Suppressor macrophage treated with lipopolysaccharide for 4 hours (primary cell): ENCODE measurements around the gene OR2AT4.
"Not testable (repeated sequence)": the region's sequence is repeated elsewhere in the genome, so short reads cannot be mapped to it uniquely, and the experiment has no call there.

Experiments
- DNase-seq: peaks from one replicate; pipeline ENCODE4 v3.0.0-alpha.2; 2020

OR2AT4 gene

DNA sequence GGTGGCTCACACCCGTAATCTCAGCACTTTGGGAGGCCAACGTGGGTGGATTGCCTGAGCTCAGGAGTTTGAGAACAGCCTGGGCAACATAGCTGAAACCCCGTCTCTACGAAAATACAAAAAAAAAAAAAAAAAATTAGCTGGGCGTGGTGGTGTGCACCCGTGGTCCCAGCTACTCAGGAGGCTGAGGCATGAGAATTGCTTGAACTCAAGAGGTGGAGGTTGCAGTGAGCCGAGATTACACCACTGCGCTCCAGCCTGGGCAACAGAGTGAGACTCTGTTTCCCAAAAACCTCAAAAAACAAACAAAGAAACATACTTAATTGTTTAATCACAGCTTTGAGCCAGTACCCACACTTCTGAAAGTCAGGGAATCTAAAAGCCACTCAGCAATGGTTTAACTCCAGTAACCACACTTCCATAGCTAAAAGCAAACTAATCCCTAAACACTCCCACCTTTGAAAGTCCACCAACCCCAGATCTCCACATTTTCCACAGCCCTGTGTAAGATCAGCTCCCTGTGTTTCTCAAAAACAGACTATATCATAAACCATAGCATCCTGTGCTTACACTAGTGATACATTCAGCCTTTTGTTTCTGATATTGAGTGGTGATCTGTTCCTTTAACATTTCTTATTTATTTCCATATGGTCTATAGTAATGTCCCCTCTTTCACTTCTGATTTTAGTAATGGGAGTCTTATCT, 4.9 kb upstream of the OR2AT4 start:
- no peak for DNase-seq

DNA sequence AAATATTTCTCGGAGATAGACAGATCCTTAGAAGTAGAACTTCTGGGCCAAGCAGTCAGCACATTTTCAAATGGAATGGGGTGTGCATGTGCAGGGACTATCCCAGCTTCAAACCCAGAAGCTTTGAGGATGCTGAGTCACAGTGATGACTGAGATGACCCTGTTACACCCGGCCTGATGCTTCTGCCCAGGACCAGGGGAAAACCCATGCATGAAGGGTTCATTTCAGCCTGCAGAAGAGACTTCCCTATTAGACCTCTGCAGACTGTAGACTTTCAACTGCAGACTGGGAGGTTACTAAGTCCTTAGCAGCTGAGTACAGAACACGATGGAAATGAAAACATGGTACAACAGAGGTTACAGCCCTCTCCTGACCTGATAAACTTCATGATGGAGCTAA, 3.6 kb upstream of the OR2AT4 start:
- DNase-seq = peak; percentile 95

DNA sequence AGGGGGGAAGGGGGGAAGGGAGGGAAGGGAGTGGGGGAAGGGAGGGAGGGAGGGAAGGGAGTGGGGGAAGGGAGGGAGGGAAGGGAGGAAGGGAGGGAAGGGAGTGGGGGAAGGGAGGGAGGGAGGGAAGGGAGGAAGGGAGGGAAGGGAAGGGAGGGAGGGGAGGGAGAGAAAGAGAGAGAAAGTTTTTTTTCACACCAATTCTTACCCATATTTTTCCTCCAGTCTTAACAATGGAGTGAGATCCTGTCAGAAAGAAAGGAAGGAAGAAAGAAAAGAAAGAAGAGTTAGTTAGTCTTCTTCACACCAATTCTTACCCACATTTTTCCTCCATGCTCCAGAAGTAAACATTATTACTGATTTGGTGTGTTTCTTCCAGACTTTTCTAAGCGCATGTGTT, 3.0 kb upstream of the OR2AT4 start:
- no peak for DNase-seq

DNA sequence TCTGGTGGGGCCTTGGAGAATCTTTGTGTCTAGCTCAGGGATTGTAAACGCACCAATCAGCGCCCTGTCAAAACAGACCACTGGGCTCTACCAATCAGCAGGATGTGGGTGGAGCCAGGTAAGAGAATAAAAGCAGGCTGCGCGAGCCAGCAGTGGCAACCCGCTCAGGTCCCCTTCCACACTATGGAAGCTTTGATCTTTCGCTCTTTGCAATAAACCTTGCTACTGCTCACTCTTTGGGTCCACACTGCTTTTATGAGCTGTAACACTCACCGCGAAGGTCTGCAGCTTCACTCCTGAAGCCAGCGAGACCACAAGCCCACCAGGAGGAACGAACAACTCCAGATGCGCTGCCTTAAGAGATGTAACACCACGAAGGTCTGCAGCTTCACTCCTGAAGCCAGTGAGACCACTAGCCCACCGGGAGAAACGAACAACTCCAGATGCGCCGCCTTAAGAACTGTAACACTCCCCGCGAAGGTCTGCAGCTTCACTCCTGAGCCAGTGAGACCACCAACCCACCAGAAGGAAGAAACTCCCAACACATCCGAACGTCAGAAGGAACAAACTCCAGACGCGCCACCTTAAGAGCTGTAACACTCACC, 2.3 kb upstream of the OR2AT4 start:
- DNase-seq = not testable (repeated sequence)

DNA sequence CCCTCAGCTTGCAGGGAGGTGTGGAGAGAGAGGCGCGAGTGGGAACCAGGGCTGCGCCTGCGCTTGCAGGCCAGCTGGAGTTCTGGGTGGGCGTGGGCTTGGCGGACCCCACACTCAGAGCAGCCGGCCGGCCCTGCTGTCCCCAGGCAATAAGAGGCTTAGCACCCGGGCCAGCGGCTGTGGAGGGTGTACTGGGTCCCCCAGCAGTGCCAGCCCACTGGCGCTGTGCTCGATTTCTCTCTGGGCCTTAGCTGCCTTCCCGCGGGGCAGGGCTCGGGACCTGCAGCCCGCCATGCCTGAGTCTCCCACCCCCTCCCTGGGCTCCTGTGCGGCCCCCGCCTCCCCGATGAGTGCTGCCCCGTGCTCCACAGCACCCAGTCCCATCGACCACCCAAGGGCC, 1.5 kb upstream of the OR2AT4 start:
- not testable (repeated sequence) for DNase-seq

DNA sequence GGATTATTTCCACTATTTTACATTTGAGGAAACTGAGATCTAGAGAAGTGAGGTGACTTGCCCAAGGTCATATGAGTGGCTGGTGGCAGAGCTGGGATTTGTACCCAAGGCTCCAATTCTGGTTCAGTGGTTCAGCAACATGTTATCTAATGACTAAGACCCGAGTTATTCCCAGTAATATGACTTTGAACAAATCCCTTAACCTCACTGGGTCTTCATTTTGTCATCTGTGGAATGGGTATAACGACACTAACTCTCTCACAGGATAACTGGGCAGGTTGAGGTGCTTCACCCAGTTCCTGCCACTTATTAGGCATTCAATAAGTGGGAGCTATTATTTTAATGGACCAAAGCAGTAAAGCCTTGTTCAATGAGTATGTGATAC, 489 bp upstream of the OR2AT4 start:
- DNase-seq = no peak

DNA sequence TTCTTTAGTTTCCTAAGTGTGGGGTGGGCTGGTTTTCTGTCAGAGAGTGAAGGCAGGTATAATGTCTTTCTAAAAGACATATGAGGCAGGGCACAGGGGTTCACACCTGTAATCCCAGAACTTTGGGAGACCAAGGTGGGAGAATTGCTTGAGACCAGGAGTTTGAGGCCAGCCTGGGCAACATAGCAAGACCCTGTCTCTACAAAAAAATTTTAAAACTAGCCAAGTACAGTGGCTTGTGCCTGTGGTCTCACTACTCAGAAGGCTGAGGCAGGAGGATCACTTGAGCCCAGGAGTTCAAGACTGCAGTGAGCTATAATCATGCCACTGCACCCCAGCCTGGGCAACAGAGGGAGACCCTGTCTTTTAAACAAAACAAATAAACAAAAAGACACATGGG, 2.3 kb downstream of the OR2AT4 start:
- DNase-seq = not testable (repeated sequence)

DNA sequence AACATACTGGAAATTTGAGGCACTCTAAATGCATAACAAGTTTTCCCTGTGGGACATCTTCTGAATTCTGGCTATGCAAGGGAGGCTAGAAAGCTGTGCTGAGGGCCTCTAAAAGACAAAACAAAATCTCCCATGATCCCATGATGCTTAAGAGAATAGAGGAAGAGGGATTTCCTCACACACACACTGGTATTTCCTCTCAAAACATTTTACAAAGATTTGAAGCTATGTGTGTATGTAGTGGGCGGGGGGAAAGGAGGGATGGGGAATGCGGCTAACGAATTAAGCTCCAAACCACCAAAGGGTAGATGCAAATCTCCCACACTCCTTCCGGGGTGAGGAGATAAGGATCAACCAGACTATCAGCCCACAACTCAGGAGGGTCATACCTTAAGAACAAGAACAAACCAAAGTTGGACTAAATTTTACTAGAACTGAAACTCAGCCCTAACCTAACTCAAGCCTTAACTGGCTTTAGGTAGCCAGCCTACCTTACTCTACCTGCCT, 6.0 kb downstream of the OR2AT4 start:
- no peak for DNase-seq

DNA sequence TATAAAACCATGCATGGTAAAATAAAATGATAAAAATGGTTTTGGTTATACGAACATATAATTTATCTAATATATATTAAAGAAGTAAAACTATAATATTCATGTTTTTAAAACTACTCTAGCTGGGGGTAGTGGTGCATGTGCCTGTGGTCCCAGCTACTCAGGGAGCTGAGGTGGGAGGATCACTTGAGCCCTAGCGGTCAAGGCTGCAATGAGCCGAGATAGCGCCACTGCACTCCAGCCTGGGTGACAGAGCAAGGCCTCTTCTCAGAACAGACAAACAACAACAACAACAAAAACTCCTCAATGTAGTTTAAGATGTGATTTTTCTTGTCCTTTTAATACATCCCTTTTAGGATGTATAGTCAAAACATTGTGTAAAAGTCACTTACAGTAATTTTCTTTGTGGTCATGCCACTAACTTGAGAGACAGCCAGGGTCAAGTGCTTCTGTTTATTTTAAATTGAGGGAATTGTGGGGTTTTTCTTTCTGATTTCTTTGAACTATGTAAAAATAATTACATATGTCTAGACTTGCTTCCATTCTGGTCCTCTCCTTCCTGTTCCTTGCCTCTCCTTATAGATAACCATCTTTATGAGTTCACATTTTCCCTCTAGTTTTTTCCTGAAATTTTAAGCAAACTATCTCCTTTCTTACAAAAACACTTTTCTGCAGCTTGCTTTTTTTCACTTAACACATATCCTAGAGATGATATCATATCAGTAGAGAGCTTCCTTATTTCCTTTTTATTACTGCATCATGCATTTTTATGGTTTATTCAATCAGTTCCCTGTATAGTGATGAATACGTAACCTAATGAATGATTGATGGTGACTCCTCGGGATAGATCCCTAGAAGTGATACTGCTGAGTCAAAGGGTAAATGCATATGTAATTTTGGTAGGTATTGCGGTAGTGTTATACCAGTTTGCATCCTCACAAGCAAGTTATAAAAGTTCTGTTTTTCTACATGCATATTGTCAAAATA, 9.1 kb downstream of the OR2AT4 start:
- DNase-seq = no peak

DNA sequence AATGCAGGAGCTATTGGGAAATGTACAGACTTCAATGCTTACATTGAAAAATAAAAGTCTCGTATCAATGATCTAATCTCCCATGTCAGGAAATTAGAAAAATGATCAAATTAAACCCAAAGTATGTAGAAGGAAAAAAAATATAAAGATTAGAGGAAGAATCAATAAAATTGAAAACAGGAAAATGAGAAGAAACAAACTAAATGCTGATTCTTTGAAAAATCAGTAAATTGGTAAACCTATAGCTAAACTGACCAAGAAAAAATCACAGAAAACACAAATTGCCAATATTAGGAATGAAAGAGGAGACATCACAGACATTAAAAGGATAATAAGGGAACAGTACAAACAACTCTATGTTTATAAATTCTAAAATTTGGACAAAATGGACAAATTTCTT, 11.8 kb downstream of the OR2AT4 start:
- DNase-seq = no peak

DNA sequence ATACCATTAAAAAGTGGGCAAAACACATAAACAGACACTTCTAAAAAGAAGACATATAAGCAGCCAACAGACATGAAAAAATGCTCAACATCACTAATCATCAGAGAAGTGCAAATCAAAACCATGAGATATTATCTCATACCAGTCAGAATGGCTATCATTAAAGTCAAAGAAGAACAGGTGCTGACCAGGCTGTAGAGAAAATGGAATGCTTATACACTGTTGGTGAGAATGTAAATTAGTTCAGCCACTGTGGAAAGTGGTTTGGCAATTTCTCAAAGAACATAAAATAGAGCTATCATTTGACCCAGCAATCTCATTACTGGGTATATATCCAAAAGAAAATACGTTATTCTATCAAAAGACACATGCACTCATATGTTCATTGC, 13.5 kb downstream of the OR2AT4 start:
- no peak for DNase-seq

DNA sequence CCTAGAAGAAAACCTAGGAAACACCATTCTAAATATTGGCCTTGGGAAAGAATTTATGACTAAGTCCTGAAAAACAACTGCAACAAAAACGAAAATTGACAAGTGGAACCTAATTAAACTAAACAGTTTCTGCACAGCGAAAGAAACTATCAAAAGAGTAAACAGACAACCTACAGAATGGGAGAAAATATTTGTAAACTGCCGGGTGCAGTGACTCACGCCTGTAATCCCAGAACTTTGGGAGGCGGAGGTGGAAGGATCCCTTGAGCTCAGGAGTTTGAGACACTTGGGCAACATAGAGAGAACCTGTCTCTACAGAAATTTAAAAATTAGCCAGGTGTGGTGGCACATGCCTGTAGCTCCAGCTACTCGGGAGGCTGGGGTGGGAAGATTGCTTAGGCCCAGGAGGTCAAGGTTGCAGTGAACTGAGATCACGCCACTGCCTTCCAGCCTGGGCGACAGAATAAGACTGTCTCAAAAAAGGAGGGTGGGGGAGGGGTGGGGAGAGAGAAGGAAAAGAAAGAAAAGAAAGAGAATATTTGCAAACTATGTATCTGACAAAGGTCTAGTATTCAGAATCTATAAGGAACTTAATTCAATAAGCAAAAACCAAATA, 14.0 kb downstream of the OR2AT4 start:
- DNase-seq = no peak

DNA sequence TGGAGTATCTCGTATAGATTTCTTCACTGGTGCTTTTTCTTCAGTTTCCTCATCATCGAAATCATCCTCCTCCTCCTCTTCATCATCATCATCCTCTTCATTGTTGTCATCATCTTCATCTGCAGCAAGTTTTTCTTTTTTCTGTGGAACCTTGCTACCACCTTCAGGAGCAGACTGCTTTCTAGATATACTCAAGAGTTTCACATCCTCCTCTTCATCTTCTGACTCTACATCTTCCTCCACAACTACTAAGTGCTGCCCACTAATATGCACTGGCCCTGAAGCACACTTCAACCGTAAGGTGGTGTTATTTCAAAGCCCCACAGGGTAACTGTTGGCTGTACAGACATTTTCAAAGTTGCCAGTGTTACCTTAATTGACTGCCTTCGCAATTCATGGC, 17.1 kb downstream of the OR2AT4 start:
- DNase-seq = no peak

DNA sequence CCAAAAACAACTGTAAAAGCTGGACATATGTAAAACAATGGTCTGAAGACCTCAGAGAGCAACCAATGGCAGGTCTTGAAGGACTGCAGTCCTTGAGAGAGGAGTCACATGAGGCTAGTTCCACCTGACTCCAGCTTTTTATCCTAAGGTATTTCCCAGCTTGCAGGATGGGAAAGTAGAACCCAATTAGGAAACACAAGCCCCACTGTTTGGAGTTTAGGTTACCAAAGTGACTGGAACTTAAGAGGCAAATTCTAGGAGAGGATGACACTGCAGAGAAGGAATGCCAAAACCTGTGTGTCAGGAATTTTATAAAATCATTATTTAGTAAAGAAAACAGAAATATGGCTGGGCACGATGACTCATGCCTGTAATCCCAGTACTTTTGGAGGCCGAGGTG, 18.4 kb downstream of the OR2AT4 start:
- DNase-seq = no peak

DNA sequence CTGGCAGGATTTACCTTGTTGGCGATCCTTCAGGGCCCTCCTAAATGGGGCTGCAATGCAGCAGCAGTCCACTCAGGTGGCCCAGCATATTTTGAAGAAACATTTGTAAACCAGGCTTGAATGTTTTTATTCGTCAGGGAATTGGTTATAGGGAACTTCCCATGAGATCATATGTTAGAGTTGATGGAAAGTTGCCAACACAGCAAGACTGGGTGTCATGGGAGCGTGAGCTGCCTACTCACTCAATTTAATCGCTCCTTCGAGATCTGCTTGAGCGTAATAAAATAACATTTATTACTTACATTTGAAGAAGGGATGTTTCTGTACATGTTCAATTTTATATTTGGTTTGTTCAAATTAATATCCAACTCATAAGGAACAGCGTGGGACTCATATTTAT, 19.4 kb downstream of the OR2AT4 start:
- peak; percentile 81 for DNase-seq

DNA sequence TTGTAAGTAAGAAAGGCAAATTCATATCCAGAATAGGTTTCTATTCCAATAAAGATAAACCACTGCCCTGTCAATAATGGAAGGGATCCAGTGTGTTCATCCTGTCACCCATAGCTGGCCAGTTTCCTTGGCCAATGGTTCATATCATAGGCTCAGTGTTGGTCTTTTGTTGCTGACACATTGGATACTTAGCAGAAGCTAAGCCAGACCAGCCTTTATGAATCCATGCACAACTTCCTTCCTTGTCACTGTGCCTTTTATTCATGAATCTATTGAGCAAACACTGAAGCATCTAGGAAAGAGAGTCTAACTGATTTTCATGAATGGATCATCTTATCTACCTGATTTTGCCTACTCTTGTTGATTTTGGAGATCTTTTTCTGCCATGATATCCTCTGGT, 20.0 kb downstream of the OR2AT4 start:
- DNase-seq = peak; percentile 37

DNA sequence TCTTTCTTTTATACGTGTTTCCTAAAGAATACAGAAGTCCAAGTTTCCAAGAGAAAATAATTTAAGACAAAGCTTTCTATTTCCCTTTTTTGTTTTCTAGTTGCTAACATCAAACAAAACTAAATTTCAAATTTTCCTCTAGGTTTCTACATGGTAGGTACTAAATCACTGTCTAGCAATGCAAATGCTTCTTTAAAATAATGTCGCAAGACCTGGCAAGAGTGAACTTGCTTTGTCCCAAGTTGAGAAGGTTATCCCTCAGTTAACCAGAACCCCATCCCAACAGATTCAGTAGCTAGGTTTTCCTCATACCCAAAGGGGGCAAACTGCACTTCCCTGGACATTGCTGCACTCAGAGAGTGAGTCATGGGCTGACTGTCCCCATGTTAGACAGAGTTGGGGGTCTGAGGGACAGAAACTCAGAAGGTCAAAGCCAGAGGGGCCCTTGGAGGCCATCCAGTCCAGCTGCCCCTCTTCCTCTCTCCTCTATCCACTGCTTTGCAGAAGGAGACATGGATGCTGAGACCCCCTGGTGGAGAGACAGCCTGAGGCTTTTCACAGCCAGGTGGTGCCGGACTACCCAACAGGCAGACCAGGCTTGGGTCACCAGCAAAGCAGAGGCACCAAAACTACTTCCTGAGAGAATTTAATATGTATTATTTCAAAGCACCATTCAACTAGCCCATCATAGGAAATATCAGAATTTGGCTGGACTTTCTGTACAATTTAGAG, 23.1 kb downstream of the OR2AT4 start:
- no peak for DNase-seq

DNA sequence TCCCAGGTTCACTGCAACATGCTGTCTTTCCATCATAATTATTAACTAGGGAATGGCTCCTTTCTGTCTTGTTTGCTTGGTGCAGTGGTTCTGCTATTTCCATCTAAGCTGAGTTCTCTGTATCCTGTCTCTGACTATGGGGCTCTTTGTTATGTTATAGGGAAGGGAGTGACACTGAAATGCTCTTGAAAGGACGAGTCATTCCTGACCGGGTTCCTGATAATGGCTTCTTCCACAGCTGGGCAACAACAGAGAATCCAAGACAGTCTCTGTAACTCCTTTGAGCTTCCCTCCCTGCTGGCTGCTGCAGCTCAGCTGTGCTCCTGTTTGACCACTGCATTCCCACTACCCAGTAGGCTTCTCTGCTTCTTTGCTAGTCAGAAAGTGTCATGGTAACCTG, 24.1 kb downstream of the OR2AT4 start:
- no peak for DNase-seq

DNA sequence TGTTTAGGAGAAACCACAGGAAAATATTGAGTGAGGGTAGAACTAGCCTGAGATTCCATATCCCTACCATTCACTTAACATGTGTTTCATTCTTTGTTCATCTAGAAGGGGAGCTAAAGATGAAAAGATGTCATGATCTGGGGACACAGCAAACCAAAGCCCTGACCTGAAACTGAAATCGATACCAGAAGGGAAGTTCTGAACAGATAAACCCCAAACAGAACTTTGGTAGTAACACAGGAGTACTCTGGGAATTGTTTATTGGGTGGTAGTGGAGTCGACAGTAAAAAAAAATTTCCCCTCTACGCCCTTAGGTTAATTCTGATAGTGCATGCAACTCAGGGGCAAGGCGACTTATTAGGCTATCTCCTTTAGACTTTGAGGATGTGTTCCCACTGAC, 27.2 kb downstream of the OR2AT4 start:
- no peak for DNase-seq

DNA sequence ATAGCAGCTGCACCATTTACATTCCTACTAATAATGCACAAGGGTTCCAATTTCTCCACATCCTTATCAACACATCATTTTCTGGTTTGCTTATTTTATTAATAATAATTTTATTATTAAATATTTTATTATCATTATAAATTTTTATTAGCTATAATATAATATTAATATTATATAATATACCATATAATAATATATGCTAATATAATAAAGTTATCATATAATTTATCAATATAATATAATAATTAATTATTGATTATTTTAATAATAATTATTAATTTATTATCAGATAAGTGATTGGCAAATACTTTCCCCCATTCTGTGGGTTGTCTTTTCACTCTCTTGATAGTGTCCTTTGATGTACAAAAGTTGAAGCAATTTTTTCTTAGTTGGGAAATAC, 27.7 kb downstream of the OR2AT4 start:
- DNase-seq = no peak

DNA sequence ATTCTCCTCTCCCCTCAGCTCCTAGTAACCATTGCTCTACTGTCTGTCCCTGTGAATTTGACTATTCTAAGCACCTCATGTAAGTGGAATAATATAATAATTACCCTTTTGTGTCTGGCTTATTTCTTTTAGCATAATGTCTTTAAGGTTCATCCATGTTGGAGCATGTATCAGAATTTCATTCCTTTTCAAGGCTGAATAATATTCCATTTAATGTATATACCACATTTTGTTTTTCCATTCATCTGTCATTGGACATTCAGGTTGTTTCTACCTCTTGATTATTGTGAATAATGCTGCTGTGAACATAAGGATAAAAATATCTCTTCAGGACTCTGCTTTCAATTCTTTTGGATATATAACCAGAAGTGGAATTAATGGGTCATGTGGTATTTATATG, 28.1 kb downstream of the OR2AT4 start:
- no peak for DNase-seq

DNA sequence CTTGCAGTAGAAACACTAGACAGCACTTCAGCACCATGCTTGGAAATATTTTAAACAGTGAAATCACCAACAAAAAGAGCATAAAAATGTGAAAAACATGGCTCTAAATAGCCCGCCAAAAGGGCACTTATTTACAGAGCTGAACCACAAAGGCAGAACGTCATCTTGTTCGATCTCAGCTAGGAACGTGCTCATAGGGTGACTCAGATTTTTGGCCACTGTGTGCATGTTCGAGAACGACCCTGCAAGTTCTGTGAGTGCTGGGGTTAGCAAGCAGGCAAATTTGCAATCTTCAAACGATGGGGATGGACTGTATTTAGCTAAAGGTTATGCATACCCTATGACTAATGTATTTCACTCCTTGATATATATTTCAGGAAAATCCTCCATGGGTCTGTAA, 30.6 kb downstream of the OR2AT4 start:
- DNase-seq = no peak
